HG03159 (cell line): ENCODE measurements around the gene ADAMTSL5.
"Not testable (repeated sequence)": the region's sequence is repeated elsewhere in the genome, so short reads cannot be mapped to it uniquely, and the experiment has no call there.

Experiments
- ATAC-seq: cut with Tn5 transposase; IDR thresholded peaks from one replicate; pipeline ENCODE4 v1.9.1; 2021; ENCODE audit warnings: mild to moderate bottlenecking, moderate library complexity; ENCODE audit not compliant: unreplicated experiment

The ADAMTSL5 gene

DNA sequence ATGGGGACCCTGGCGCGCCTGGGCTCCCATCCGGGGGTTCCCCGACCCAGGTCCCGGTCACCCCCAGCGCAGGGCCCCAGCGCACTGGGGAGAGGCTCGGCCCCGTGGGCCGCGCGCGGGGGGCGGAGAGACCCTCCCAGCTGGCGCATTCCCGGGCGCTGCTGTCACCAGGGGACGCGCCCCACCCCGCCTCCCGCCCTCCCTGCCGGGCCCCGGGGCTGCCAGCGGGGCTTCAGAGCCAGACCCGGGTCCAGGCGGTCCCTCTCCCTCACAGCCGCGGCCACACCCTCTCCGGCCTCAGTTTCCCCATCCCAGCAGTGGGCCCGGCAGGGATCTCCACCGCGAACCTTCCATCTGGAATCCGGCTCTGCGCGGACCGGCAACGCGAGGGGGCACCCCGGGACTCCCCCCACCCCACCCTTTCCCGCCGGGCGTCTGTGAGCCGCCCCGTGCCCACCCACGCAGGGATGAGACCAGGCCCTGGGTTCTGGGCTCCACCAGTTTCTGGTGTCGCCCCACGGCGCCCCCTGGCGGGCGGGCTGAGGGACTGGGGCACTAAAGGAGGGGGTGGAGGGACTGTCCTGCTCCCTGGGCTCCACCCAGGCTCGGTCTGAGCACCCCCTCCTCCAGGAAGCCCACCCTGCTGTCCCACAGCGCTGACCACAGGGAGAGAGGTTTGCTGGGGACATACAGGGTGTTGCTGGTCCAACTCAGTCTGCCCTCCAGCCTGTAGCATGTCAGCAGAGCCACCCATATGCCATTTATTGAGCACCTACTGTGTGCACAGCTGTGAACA lies 878 bp upstream of the ADAMTSL5 start:
- ATAC-seq, result no peak

DNA sequence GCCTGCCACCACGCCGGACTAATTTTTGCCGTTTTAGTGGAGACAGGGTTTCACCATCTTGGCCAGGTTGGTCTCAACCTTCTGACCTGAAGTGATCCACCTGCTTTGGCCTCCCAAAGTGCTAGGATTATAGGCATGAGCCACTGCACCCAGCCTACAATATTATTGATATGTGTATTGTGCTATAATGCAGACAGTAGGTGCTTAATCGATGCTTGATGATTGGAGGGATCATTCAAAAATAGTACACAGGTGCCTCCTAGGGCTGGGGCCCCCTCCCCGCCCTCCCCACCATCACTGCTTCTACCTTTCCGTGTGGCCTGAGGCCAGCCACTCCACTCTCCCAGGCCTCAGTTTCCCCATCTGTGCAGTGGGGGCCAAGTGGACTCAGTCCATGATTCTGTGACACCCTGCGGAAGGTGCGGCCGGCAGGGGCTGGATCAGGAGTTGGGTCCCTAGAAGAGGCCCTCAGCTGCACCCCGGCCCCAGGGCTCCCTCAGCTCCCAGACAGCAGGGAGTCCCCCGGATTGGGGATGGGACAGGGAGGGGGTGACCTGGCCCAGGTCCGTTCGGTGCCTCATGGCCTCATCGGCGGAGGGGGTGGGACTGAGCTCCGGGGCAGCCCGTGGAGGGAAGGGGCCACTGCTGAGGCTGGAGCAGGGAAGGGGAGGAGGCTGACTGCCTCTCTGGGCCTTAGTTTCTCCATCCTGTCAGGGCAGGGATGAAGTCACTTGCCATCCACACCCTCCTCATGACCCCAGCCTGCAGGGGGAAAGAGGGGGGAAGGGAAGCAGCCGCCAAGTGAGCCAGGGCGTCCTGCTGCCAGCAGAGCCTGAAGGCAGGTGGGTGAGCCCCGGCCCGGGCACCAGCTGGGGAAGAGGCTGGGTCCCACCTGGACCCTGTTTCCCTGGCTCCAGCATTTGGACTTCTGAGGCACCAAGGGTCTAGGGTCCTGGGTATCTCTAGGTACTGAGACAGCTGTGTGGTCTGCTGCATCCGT lies 1.2 kb downstream of the ADAMTSL5 start:
- ATAC-seq, result no peak

- no peak for ATAC-seq
These were observed 2.0 kb downstream of the ADAMTSL5 start for GRCh38 chr19:1510807-1511206.

DNA sequence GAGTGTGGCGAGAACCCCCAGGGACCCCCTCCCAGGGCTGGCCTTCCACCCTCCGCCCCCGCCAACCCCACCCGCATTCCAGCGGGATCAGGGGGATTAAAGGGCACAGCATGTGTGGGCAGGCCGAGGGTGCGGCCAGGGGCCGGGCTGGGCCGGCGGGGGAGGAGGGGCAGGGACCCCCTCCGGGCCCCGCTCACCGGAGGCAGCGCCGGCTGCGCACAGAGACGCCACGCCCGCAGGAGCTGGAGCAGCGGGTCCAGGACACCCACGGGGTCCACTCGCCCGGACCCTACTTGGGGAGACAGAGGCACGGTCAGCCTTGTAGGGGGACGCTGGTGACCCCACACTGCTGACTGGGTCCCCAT lies 2.4 kb downstream of the ADAMTSL5 start:
- ATAC-seq, result no peak

GRCh38 chr19:1509602-1510441 lies 3.0 kb downstream of the ADAMTSL5 start:
- no peak for ATAC-seq

DNA sequence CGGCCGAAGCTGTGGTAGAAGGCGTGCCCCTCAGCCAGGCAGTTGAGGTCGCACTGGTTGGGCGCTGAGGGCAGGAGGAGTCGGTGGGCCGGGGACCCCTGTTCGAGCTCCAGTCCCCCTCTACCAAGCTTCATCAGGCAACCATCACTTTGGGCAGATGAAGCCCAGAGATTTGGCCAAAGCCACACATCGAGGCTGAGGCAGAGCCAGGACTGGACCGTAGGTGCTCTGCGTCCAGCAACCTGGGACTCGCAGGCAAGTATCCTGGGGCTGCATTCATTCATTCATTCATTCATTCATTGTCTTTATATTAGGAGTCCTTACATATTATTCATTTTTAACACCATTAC lies 4.3 kb downstream of the ADAMTSL5 start:
- ATAC-seq, result no peak

DNA sequence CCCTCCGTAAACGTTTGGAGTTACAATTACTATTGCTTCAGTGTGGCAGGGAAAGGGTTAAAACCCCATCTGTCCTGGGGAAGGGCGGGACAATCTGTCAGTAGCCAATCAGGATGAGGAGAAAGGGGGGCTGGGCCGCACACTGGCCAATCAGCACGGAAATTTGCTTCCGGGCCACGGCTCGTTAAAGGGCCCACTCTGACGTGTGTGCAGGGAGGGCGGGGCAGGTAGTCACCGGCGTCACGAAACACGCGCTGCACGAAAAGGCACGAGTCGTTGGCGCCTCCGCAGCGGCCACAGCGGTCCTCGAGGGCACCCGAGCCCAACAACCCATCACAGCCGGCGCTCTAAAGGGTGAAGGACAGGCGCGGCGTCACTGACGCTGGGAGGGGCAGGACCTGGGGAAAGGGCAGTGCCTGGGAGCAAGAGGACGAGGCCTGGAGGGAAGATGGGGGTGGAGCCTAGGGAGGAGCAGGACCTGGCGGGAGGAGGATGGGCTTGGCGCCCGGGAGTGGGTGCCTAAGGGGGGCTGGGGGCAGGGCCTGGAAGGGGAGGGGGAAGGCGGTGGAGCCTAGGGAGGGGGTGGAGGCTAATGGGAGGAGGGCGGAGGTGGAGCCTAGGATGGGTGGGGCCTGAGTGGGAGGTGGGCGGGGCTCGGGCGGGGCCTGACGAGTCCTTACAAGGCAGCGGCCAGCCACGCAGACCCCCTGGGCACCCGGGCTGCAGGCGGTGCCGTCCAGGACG lies 4.9 kb downstream of the ADAMTSL5 start:
- no peak for ATAC-seq

DNA sequence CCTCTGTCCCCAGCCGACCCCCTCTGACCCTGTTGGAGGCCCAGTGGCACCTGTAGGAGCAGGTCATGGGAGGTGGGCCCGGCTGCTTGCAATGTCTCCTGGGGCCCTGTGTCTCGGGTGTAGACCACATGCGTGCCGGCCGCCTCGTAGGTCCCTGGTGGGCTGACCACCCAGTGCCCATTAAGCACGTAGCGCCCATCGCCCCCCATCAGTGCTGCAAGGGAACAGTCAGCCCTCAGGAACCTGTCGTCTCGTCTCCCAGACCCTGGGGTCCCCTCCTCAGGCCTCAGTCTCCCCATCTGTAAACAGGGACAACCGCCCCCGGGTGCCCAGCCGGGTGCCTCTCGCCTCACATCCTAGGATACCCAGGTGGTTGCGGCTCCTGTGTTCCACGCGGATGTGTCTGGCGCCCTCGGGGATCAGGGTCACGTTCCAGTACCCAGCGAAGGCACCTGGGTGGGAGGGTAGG lies 5.6 kb downstream of the ADAMTSL5 start:
- ATAC-seq, result no peak

- no peak for ATAC-seq
These were observed 6.6 kb downstream of the ADAMTSL5 start for GRCh38 chr19:1505991-1506881.

GRCh38 chr19:1505012-1505411 lies 7.8 kb downstream of the ADAMTSL5 start:
- ATAC-seq, result no peak

- ATAC-seq, result no peak
These were observed 8.7 kb downstream of the ADAMTSL5 start for GRCh38 chr19:1503925-1504773.

DNA sequence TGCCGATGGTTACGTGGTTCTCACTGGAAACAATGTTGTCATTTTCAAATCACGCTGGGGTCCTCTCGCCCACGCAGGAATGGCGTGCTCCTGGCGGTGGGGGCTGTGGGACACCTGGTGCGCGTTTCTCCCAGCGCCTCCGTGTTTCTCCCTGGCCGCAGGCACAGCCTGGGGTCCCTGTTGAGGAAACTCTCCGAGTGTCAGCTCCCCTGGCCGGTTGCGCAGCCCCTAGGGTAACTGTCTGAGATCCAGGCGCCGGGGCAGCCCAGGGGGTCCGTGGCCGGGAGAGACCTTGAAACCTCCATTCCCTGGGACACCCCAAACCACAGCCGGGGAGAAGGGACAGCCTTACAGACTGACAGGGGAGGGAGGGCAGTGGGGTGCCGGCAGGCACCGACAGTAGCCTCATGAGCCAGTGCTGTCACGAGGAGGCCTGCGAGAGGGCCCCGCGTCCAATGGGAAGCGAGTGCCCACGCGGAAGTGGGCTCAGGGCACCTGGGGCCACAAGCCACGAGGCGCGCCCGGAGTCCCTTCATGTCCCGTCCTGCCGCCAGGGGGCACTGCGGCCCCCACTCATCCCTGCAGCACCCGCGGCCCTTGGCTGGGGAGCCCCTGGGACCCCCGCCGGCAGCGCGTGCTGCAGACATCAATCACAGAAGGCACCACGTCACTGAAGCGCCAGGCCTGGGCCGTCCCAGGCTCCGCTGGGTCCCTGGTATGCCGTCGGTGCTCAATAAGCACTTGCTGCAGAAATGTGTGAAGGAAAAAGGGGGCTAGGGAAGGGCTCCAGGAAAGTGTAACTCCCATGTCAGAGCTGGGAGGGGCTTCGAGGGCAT lies 9.5 kb downstream of the ADAMTSL5 start:
- ATAC-seq, result no peak

GRCh38 chr19:1502433-1503088 lies 10.3 kb downstream of the ADAMTSL5 start:
- no peak for ATAC-seq

DNA sequence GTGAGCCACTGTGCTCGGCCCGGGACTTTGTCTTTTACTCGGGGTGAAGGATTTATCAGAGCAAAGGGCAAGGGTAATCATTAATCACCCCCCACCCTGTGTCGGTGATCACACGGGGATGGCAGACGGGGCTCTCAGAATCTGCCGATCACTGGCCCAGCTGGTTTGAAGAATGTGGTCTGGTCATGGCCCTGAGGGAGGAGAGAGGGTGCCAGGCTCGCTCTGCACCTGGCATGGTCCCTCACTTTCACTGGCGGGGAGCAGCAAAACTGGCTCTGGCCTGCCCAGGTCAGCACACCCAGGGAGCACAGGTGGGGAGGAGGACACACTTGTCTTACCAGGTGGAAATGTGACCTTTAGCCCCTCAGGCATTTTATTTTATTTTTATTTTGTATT lies 11.6 kb downstream of the ADAMTSL5 start:
- no peak for ATAC-seq

DNA sequence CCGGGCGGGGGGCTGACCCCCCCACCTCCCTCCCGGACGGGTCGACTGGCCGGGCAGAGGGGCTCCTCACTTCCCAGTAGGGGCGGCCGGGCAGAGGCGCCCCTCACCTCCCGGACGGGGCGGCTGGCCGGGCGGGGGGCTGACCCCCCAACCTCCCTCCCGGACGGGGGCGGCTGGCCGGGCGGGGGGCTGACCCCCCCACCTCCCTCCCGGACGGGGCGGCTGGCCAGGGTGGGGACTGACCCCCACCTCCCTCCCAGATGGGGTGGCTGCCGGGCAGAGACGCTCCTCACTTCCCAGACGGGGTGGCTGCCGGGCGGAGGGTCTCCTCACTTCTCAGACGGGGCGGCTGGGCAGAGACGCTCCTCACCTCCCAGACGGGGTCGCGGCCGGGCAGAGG lies 13.6 kb downstream of the ADAMTSL5 start:
- ATAC-seq, result not testable (repeated sequence)

GRCh38 chr19:1497578-1498235 lies 15.1 kb downstream of the ADAMTSL5 start:
- ATAC-seq, result no peak
